Kidney (tissue), 14 donors: ENCODE results near the gene CRTAC1. TPM values are rescaled to one million over a fixed set of nuclear protein-coding genes. Genes with fewer than 3 reads are reported as not detected.

Experiments
- DNase-seq, 5 donors: peaks; one replicate each; pipeline ENCODE4 v3.0.0-alpha.2; 2013 to 2020
- FAIRE-seq: peaks from 2 replicates; lab custom pipeline; 2012; peaks lifted over from hg19 to GRCh38; lab: Jason Lieb, UNC
- H3K27ac ChIP-seq, 2 donors: one replicate each; pipeline ENCODE4 v1.7.0; 2013; ENCODE audit warnings: low read depth in 2 of 2, low read length in 2 of 2, inconsistent platforms in 1 of 2
- H3K27me3 ChIP-seq: one replicate; pipeline ENCODE4 v1.7.1; 2013; ENCODE audit warnings: low read length, inconsistent platforms; ENCODE audit not compliant: control insufficient read depth, insufficient read depth
- H3K36me3 ChIP-seq, 3 donors: one replicate each; pipeline versions ENCODE4 v1.7.0 to v1.7.1; 2013; ENCODE audit warnings: low read length in 3 of 3, control low read depth in 1 of 3, inconsistent platforms in 1 of 3; ENCODE audit not compliant: insufficient read depth in 3 of 3, control insufficient read depth in 2 of 3
- H3K4me1 ChIP-seq, 3 donors: one replicate each; pipeline versions ENCODE4 v1.7.0 to v1.7.1; 2013; ENCODE audit warnings: low read length in 3 of 3, inconsistent platforms in 1 of 3, low read depth in 1 of 3; ENCODE audit not compliant: control insufficient read depth in 2 of 3, insufficient read depth in 2 of 3
- H3K4me3 ChIP-seq, 3 donors: one replicate each; pipeline versions ENCODE4 v1.7.0 to v1.8.1; 2013; ENCODE audit warnings: low read length in 3 of 3, control low read depth in 1 of 3, inconsistent platforms in 1 of 3
- H3K9ac ChIP-seq, 3 donors: one replicate each; pipeline versions ENCODE4 v1.7.0 to v1.7.1; 2013; ENCODE audit warnings: low read length in 3 of 3, control low read depth in 1 of 3, inconsistent platforms in 1 of 3
- H3K9me3 ChIP-seq, 3 donors: one replicate each; pipeline versions ENCODE4 v1.7.0 to v1.7.1; 2013; ENCODE audit warnings: low read length in 3 of 3, control low read depth in 1 of 3, inconsistent platforms in 1 of 3; ENCODE audit not compliant: control insufficient read depth in 2 of 3, insufficient read depth in 1 of 3
- intact Hi-C: fragments of 100-400 bp; cut with DNase I; formaldehyde crosslinking; loops from one replicate; pipeline ENCODE4 v1.11.1; 2022
- polyA plus RNA-seq: library from polyadenylated mRNA; stranded (reverse); fragments of 350-450 nt; fragmentation: Illumina TruSeq; extraction: RNeasy Lipid Tissue Mini Kit (QIAGEN cat#74804); gene quantifications from one replicate; pipeline ENCODE4 v1.2.3, GENCODE V29; 2014; ENCODE audit warnings: low read depth, low replicate concordance; ENCODE audit not compliant: insufficient read depth
- total RNA-seq: library from RNA; stranded (reverse); fragmentation: NEBNext Ultra II Directional; extraction: Animal tissue kit (Norgen Biotek cat#: 25700); gene quantifications from one replicate; pipeline ENCODE4 v1.2.1, GENCODE V29; 2021
- TF ChIP-seq, protein P1 (sequence below): IDR thresholded peaks from 3 replicates; pipeline ENCODE4 v1.5.1; 2012; ENCODE audit warnings: mild to moderate bottlenecking, moderate library complexity, borderline replicate concordance; ENCODE audit not compliant: insufficient read depth; ENCODE audit errors: extremely low read depth
- donor health status: control.
- donor health status: control.
- donor health status: control.
- donor health status: control.
- donor health status: control.
- donor health status: DM: yes; HTN: yes; CAD: no.
- donor health status: Normal renal cell carcinoma (clear cell type).

The CRTAC1 gene
- total and polyA plus RNA-seq, 2 donors from 2014 or later: 6.1 to 7.2 TPM

DNA sequence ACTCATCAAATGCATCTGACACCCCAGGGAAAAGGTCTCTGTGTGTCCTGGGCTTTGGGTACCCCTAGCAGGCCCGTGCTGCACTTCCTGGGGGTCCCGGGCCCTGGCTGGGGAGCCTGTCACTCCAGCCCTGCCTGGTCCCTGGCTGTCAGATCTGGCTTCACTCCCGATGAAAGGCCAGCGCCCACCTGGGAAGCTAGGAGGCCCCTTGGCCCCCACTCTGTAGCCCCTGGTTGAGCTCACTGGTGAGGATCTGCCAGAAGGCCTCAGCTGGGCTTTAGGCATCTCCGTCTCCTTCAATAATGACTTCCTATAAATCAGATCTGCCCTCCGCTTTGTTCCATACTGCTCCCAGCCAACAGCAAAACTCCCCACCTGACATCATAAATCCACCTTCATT, 116.8 kb downstream of the CRTAC1 start:
- TF ChIP-seq, protein P1, sequence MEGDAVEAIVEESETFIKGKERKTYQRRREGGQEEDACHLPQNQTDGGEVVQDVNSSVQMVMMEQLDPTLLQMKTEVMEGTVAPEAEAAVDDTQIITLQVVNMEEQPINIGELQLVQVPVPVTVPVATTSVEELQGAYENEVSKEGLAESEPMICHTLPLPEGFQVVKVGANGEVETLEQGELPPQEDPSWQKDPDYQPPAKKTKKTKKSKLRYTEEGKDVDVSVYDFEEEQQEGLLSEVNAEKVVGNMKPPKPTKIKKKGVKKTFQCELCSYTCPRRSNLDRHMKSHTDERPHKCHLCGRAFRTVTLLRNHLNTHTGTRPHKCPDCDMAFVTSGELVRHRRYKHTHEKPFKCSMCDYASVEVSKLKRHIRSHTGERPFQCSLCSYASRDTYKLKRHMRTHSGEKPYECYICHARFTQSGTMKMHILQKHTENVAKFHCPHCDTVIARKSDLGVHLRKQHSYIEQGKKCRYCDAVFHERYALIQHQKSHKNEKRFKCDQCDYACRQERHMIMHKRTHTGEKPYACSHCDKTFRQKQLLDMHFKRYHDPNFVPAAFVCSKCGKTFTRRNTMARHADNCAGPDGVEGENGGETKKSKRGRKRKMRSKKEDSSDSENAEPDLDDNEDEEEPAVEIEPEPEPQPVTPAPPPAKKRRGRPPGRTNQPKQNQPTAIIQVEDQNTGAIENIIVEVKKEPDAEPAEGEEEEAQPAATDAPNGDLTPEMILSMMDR: no peak
- FAIRE-seq (no peak), DNase-seq (no peak)
- H3K9ac ChIP-seq: no peak overlapping the region
- intact Hi-C loops: no loop called here
- no peak overlapping the region for H3K27ac ChIP-seq
- no peaks in the 10 kb centered on the region for H3K36me3 ChIP-seq
- H3K4me1 ChIP-seq: no peaks in the 10 kb centered on the region
- H3K4me3 ChIP-seq: no peak overlapping the region
- no peaks in the 10 kb centered on the region for H3K9me3 ChIP-seq
- no peaks in the 10 kb centered on the region for H3K27me3 ChIP-seq

DNA sequence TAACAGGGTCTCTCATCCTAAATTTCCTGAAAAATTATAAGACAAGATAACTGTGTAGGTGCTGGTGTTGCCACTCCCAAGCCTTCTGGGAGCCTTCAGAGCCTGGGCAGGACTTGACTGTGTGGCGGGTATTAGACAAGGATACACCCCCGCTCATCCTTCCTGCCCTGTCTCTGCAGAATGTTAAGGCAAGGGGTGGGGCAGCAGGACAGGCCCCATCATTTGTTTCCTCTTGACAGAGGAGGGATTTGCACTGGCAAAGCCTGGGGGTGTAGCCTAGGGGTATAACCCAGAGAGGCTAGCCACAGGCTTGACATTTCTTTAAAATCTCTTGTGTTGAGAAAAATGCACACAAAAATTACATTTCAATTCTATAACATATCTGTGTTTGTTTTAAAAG, 117.2 kb downstream of the CRTAC1 start:
- Histone ChIP-seq H3K27me3 (no peaks in the 10 kb centered on the region), H3K27ac (no peak overlapping the region), H3K9me3 (no peaks in the 10 kb centered on the region), H3K4me1 (no peaks in the 10 kb centered on the region), H3K36me3 (no peaks in the 10 kb centered on the region), H3K4me3 (no peak overlapping the region), H3K9ac (no peak overlapping the region)
- no peak for FAIRE-seq
- no peak for DNase-seq
- intact Hi-C loops: no loop called here
- TF ChIP-seq, protein P1: no peak

DNA sequence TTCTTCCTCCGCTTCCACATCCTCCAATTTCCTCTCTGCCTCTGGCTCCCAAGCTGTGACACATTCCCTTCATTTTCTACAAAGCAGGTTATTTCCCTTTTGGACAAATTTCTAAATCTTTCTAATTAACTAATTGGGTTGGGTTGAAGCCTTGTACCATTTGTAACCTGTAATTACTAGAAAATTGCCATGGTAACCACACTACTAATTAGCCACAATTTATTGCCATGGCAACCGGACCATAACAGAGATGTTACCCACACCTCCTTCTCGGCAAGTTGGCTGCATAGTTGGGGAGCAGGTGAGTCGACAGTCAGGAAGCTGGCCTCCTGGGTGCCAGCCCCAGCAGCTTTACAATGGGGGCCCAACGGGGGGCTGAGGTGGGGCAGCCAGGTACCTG, 119.2 kb downstream of the CRTAC1 start:
- no peak overlapping the region for H3K4me3 ChIP-seq
- no peaks in the 10 kb centered on the region for H3K36me3 ChIP-seq
- no peaks in the 10 kb centered on the region for H3K4me1 ChIP-seq
- no peaks in the 10 kb centered on the region for H3K27me3 ChIP-seq
- DNase-seq (no peak), FAIRE-seq (no peak)
- intact Hi-C loops: no loop called here
- H3K27ac ChIP-seq: no peak overlapping the region
- H3K9ac ChIP-seq: no peak overlapping the region
- no peaks in the 10 kb centered on the region for H3K9me3 ChIP-seq
- TF ChIP-seq, protein P1: no peak

DNA sequence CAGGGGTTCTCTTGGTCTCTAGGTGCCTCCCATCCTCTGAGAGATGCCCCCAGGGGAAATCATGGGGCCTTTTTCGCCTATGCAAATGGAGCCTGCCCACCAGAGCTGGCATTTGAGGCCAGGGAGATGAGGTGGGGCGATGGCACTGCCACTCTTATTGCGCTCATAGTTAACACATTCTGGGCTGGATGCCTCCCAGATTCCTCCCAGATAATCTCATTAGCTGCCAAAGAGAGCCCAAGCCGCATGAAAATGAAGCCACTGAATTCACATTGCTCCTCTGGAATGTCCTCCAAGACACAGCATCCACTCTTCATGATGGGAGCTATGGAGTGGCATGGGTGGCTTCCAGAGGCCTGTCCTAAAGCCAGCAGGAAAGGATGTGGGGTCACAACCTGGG, 119.8 kb downstream of the CRTAC1 start:
- Histone ChIP-seq H3K36me3 (no peaks in the 10 kb centered on the region), H3K9ac (no peak overlapping the region), H3K27me3 (no peaks in the 10 kb centered on the region), H3K27ac (no peak overlapping the region), H3K4me3 (no peak overlapping the region), H3K4me1 (no peaks in the 10 kb centered on the region), H3K9me3 (no peaks in the 10 kb centered on the region)
- no peak for FAIRE-seq
- intact Hi-C loops: no loop called here
- no peak for DNase-seq
- TF ChIP-seq, protein P1: no peak
